BJ (cell line): ENCODE measurements around the gene RELB. TPM values are rescaled to one million over a fixed set of nuclear protein-coding genes. Genes with fewer than 3 reads are reported as not detected.

ENCODE experiments used
- CTCF ChIA-PET: fragments of 350-600 bp; formaldehyde crosslinking; extraction: SDS; loops from one replicate; lab custom pipeline; 2021; ENCODE audit warnings: antibody characterized with exemption, inconsistent platforms; lab: Yijun Ruan, JAX
- POLR2A ChIA-PET: fragments of 300-600 bp; sonication (Branson Sonifier 250); formaldehyde crosslinking; extraction: SDS; loops from one replicate; lab custom pipeline; 2021; ENCODE audit warnings: antibody characterized with exemption; lab: Charles Lee
- DNase-seq: peaks from one replicate; pipeline ENCODE4 v3.0.0-alpha.2; 2011; ENCODE audit warnings: low read depth
- H3K27me3 ChIP-seq: 2 replicates; pipeline ENCODE4 v1.6.0; 2011; ENCODE audit warnings: low read length; ENCODE audit not compliant: control insufficient read depth, insufficient read depth
- H3K36me3 ChIP-seq: 2 replicates; pipeline ENCODE4 v1.5.1; 2011; ENCODE audit warnings: low read length; ENCODE audit not compliant: control insufficient read depth, insufficient read depth
- H3K4me3 ChIP-seq: 2 replicates; pipeline ENCODE4 v1.5.1; 2011; ENCODE audit warnings: low read depth, mild to moderate bottlenecking, control low read depth, low read length
- CTCF ChIP-seq: IDR thresholded peaks from 2 replicates; pipeline ENCODE4 v1.5.1; 2011; ENCODE audit warnings: low read depth, mild to moderate bottlenecking, control low read depth, inconsistent platforms, low read length, moderate library complexity; ENCODE audit not compliant: insufficient read depth
- polyA plus RNA-seq: library from polyadenylated mRNA; depleted of rRNA; stranded (reverse); fragments of >200 nt; gene quantifications from 2 replicates; pipeline ENCODE4 v1.2.3, GENCODE V29; 2011

Gene RELB
- polyA plus RNA-seq, 1 experiment = 11.6 TPM

DNA sequence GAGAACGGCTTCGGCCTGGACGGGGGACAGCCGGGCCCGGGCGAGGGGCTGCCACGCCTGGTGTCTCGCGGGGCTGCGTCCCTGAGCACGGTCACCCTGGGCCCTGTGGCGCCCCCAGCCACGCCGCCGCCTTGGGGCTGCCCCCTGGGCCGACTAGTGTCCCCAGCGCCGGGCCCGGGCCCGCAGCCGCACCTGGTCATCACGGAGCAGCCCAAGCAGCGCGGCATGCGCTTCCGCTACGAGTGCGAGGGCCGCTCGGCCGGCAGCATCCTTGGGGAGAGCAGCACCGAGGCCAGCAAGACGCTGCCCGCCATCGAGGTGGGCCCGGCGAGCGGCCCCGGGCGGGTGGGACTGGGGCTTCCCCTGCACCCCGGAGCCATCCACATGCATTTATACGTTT lies 10.7 kb downstream of the RELB start:
- CTCF ChIA-PET = no interaction called here
- Histone ChIP-seq H3K27me3 (no peaks in the 10 kb centered on the region), H3K4me3 (no peak overlapping the region), H3K36me3 (peaks cover 1% of the 10 kb centered on the region)
- TF ChIP-seq CTCF = no peak
- POLR2A ChIA-PET = no interaction called here
- DNase-seq = no peak

DNA sequence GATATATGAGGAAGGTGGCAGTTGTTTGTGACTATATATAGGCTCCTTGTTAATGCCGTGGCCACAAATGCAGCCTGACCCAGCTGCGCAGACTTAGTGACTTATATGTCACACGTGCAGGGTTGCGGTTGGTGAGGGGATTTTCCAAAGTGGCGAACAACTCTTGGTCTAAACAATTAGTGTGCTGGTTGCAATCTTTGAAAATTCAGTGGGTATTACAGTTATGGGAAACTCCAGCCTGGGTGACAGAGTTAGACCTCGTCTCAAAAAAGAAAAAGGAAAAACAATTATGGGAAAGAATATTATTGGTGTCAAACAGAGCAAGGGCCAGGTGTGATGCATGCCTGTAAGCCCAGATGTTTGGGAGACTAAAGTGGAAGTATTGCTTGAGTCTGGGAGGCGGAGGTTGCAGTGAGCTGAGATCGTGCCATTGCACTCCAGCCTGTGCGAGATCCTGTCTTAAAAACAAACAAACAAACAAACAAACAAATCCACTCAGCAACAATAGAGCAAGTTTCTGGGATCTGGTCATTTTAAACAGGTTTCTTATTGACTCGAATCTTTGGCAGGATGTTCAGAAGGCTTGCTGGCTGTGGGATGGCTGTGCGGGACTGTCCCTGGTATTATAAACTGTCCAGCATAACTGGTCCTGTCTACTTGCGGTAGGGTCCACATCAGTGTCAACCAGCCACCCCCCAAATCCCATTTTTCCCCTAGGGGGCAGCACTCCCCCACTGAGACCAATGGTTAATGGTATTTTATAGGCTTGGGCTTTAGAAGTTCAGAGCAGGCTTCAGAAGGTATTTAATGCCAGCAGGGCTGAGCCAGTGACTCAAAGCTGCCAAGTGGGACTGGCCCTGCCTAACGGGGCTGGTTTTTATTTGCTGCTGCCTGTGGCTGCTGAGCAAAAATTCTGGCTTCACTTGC lies 15.4 kb downstream of the RELB start:
- ChIA-PET POLR2A (no interaction called here), CTCF (interaction anchor here (0.6 to 1.9 kb wide), 6 partner anchors 11 to 229 kb away, joined by 3 to 5 read pairs (median 3); partner anchors contain the start of gene EXOC3L2)
- peaks cover 3% of the 10 kb centered on the region for H3K36me3 ChIP-seq
- DNase-seq = peak; percentile 30
- peak; percentile 75 for TF ChIP-seq CTCF
- no peaks in the 10 kb centered on the region for H3K27me3 ChIP-seq
- no peak overlapping the region for H3K4me3 ChIP-seq

DNA sequence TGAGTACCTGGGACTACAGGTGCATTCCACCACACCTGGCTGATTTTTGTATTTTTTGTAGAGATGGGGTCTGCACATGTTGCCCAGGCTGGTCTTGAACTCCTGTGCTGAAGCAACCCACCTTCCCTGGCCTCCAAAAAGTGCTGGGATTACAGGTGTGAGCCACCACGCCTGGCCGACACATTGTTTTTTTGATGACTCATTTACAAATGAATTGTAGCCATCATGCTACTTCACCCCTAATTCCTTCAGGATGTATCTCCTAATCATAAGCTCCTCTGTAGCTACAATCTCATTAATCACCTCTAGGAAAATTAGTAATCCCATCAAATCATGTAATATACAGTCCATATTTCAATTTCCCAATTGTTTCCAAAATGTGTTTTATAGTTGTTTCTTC lies 17.9 kb downstream of the RELB start:
- CTCF ChIA-PET = no interaction called here
- no peak for DNase-seq
- POLR2A ChIA-PET = interaction anchor here (0.6 kb wide), 1 partner anchor 18 kb away, joined by 5 read pairs; no protein-coding TSS in a partner anchor

DNA sequence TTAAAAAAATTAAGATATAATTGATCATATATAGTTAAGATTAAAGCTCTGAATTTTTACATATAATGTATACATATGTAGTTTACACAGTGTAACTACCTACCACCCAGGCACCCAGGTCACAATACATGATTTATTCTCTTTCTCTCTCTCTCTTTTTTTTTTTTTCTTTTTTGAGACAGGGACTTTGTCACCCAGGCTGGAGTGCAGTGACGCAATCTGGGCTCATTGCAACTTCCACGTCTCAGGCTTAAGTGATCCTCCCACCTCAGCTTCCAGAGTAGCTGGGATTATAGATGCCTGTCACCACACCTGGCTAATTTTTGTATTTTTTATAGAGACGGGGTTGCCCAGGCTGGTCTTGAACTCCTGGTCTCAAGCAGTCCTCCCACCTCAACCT lies 18.8 kb downstream of the RELB start:
- no peak for DNase-seq
- Histone ChIP-seq H3K4me3 (no peak overlapping the region), H3K27me3 (no peaks in the 10 kb centered on the region), H3K36me3 (peaks cover 3% of the 10 kb centered on the region)
- TF ChIP-seq CTCF = no peak
- CTCF ChIA-PET = no interaction called here
- POLR2A ChIA-PET = interaction anchor here (0.6 kb wide), 1 partner anchor 151 kb away, joined by 5 read pairs; no protein-coding TSS in a partner anchor

More for the DNA sequence above, 17.9 kb downstream of the RELB start:
- H3K4me3 ChIP-seq = no peak overlapping the region
- H3K27me3 ChIP-seq = no peaks in the 10 kb centered on the region
- TF ChIP-seq CTCF = no peak
- H3K36me3 ChIP-seq = peaks cover 3% of the 10 kb centered on the region

DNA sequence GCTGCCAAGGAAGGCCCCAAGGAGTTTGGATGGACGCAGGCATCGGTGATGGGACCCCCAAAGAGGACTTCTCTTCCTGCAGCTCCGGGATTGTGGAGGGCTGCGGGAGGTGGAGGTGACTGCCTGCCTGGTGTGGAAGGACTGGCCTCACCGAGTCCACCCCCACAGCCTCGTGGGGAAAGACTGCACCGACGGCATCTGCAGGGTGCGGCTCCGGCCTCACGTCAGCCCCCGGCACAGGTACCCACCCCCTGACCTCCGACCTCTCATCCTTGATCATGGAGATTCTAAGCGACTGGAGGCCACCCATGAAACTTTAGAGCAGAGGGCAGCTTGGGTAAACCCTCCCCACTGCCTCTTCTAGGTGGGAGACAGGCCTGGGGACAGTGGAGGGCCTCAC lies 20.7 kb downstream of the RELB start:
- TF ChIP-seq CTCF = no peak

More for the DNA sequence above, 20.7 kb downstream of the RELB start:
- POLR2A ChIA-PET = no interaction called here
- Histone ChIP-seq H3K27me3 (no peaks in the 10 kb centered on the region), H3K36me3 (peaks cover 7% of the 10 kb centered on the region), H3K4me3 (no peak overlapping the region)
- DNase-seq = no peak
- CTCF ChIA-PET = interaction anchor here (0.6 to 1.1 kb wide), 2 partner anchors 37 to 648 kb away, joined by 4 to 5 read pairs; no protein-coding TSS in a partner anchor
